ENCODE measurements around the gene PAPOLG. TPM values are rescaled to one million over a fixed set of nuclear protein-coding genes. Genes with fewer than 3 reads are reported as not detected.

Gene PAPOLG
- polyA plus RNA-seq: 1 to 10 TPM; 3.2 to 3.9 TPM

DNA sequence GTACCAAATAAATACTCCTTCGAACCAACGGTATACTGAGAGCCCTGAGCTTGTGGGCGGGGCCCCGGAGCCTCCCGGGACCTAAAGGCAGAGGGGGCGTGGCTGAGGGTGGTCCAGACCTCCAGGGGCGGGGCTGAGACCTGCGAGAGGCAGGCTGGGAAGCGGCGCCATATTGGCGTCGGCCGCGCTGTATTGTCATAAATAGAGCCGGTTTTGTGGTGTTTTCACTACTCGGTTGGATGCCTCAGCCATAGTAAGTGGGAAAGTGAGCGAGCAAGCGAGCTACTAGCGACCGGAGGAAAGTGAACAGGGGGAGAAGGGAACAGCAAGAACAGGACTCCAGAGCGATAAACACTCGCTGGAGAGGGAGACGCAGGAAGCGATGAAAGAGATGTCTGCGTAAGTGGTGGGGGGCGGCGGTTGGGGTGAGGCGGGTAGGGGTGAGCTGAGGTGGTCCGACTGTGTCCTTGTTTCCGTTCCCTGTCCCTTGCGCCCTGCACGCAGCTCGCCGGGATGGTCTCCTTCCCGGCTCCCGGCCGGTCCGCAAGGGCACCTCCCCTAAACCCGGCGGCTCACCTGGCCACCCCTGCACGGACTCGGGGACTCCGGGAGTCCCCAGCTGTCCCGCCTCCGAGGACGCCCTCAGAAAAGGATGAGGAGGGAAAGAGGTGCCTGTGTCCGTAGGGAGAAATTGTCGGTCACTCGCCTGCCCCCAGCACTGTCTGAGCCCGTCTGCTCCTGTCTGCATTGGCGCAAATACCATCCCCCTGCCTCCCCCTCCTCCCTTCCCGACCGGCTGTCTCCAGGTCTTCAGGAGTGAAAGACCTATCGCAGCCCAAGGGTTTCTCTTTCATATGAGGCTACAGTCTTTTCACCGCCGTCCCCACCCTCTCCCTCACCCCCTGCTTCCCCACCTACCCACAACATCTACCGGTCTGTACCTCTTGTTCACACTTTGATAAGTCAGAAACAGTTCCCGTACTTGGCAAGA is at the start of gene PAPOLG:
Gene PAPOLG (plus strand): TSS at position 172 of the 991 bp plus-strand sequence. CDS start 211 bp downstream, at position 383.
- 0 to 1% methylated on average over 56 to 58 of the region's 58 CpGs for WGBS, 2 donors
- Histone ChIP-seq H3K9me3 (ENCODE audit: control insufficient read depth in 2 of 2, insufficient read depth in 1 of 2, low read depth in 1 of 2, low read length in 1 of 2) (no peaks in the 10 kb centered on the region), H3K4me3 (ENCODE audit: low read depth in 1 of 2, low read length in 2 of 2) (peak within 1 kb of the TSS; percentile 86 to 90), H3K36me3 (ENCODE audit: control insufficient read depth in 2 of 2, insufficient read depth in 2 of 2, low read length in 1 of 2) (peaks cover 3% of the 10 kb centered on the region in 2 donors), H3K4me1 (ENCODE audit: control insufficient read depth in 2 of 2, insufficient read depth in 2 of 2, low read length in 1 of 2) (no peaks in the 10 kb centered on the region), H3K27ac (ENCODE audit: low read depth in 2 of 2, low read length in 1 of 2) (peak within 1 kb of the TSS; percentile 92 to 98), H3K27me3 (ENCODE audit: control insufficient read depth in 1 of 2, insufficient read depth in 2 of 2, low read length in 2 of 2) (no peaks in the 10 kb centered on the region)

DNA sequence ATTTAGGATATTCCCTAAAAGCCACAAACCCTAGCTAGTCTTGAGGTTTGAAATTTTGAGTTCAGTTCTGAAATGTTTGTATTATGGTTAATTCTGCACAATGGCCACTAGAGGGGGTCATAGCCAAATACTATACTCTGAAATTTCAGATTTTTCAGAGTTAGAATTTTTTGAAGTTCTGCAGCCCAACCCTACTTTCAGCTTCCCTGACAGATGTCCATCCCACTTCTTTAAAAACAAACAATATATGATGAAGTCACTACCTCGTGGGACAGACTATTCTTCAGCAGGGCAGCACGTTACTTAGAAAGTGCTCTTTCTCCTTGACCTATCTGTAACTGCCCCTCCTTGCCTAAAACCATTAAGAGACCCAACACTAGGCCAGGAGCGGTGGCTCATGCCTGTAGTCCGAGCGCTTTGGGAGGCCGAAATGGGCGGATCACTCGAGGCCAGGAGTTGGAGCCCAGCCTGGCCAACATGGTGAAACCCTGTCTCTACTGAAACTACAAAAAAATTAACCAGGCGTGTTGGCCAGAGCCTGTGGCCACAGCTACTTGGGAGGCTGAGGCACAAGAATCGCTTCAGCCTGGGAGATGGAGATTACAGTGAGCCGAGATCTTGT is 48.2 kb upstream of the PAPOLG start:
- Histone ChIP-seq H3K27me3 (ENCODE audit: control insufficient read depth in 1 of 2, insufficient read depth in 2 of 2, low read length in 2 of 2) (no peaks in the 10 kb centered on the region), H3K9me3 (ENCODE audit: control insufficient read depth in 2 of 2, insufficient read depth in 1 of 2, low read depth in 1 of 2, low read length in 1 of 2) (no peaks in the 10 kb centered on the region), H3K4me3 (ENCODE audit: low read depth in 1 of 2, low read length in 2 of 2) (no peak overlapping the region), H3K27ac (ENCODE audit: low read depth in 2 of 2, low read length in 1 of 2) (no peak overlapping the region), H3K4me1 (ENCODE audit: control insufficient read depth in 2 of 2, insufficient read depth in 2 of 2, low read length in 1 of 2) (no peaks in the 10 kb centered on the region), H3K36me3 (ENCODE audit: control insufficient read depth in 2 of 2, insufficient read depth in 2 of 2, low read length in 1 of 2) (no peaks in the 10 kb centered on the region)
- WGBS, 2 donors: 53 to 55% methylated on average over 11 of the region's 11 CpGs

DNA sequence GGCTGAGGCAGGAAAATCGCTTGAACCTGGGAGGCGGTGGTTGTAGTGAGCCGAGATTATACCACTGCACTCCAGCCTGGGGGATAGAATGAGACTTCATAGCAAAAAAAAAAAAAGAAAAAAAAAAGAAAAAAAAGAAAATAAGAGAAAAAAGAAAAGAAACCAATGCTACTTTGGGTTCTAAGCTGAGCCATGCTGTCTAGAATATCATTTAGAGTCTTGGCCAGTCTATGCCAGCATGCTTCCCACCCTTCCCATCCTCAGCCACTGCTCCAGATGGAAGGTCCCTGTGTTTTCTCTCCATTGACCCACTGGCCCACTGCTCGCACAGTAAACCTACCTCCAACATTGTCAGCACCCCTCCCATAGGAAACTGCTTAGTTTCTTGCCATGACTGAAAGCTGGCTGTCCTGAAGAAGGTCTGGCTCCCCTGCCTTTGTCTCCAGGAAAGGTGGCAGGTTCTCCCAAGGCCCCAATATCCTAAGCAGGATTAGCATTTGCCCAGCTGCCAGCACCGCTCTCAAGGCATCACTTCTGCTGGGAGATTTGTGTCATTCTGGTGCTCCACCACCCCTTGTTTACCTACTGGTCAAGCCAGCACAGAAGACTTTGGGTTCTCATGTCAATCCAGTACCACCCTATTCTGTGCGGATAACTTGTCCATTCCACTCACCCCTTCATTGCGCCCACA is 47.3 kb upstream of the PAPOLG start:
- Histone ChIP-seq H3K4me1 (ENCODE audit: control insufficient read depth in 2 of 2, insufficient read depth in 2 of 2, low read length in 1 of 2) (no peaks in the 10 kb centered on the region), H3K4me3 (ENCODE audit: low read depth in 1 of 2, low read length in 2 of 2) (no peak overlapping the region), H3K9me3 (ENCODE audit: control insufficient read depth in 2 of 2, insufficient read depth in 1 of 2, low read depth in 1 of 2, low read length in 1 of 2) (no peaks in the 10 kb centered on the region), H3K27ac (ENCODE audit: low read depth in 2 of 2, low read length in 1 of 2) (no peak overlapping the region), H3K27me3 (ENCODE audit: control insufficient read depth in 1 of 2, insufficient read depth in 2 of 2, low read length in 2 of 2) (no peaks in the 10 kb centered on the region), H3K36me3 (ENCODE audit: control insufficient read depth in 2 of 2, insufficient read depth in 2 of 2, low read length in 1 of 2) (no peaks in the 10 kb centered on the region)
- WGBS, 2 donors: 93 to 94% methylated on average over 7 of the region's 7 CpGs

DNA sequence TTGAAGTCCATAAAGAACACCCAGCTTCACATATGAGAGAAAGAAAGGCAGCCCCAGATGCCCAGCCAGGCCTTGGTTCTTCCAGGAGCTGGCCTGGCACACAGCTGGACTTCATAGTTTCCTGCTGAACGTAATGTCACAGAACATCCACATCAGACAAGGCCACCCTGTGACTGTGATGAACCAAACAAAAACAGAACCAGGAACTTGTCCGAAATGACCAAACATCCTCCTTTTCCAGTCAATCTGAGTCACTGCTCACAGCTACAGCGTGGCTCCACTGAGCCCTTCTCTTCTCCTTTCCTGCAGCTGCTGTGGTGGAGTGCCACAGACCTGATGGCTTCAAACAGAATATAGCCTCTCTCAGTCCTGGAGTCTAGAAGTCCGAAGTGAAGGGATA is 45.4 kb upstream of the PAPOLG start:
- H3K4me3 ChIP-seq (ENCODE audit: low read depth in 1 of 2, low read length in 2 of 2): no peak overlapping the region
- WGBS, 2 donors: 63 to 71% methylated on average over 4 of the region's 4 CpGs
- H3K27ac ChIP-seq (ENCODE audit: low read depth in 2 of 2, low read length in 1 of 2): no peak overlapping the region
- H3K4me1 ChIP-seq (ENCODE audit: control insufficient read depth in 2 of 2, insufficient read depth in 2 of 2, low read length in 1 of 2): no peaks in the 10 kb centered on the region
- no peaks in the 10 kb centered on the region for H3K27me3 ChIP-seq (ENCODE audit: control insufficient read depth in 1 of 2, insufficient read depth in 2 of 2, low read length in 2 of 2)
- no peaks in the 10 kb centered on the region for H3K9me3 ChIP-seq (ENCODE audit: control insufficient read depth in 2 of 2, insufficient read depth in 1 of 2, low read depth in 1 of 2, low read length in 1 of 2)
- no peaks in the 10 kb centered on the region for H3K36me3 ChIP-seq (ENCODE audit: control insufficient read depth in 2 of 2, insufficient read depth in 2 of 2, low read length in 1 of 2)

DNA sequence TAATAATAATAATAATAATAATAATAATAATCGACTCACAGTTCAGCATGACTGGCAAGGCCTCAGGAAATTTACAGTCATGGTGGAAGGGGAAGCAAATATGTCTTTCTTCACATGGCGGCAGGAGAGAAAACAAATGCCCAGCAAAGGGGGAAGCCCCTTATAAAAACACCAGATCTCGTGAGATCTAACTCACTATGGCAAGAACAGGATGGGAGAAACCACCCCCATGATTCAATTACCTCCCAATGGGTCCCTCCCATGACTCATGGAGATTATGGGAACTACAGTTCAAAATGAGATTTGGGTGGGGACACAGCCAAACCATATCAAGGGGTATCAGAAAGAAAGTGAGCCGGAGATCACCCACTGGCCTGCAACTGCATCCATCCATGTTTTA is 40.5 kb upstream of the PAPOLG start:
- H3K4me1 ChIP-seq (ENCODE audit: control insufficient read depth in 2 of 2, insufficient read depth in 2 of 2, low read length in 1 of 2): peaks cover 0 to 3% of the 10 kb centered on the region in 2 donors
- H3K9me3 ChIP-seq (ENCODE audit: control insufficient read depth in 2 of 2, insufficient read depth in 1 of 2, low read depth in 1 of 2, low read length in 1 of 2): no peaks in the 10 kb centered on the region
- WGBS, 2 donors: 91 to 92% methylated on average over 4 of the region's 4 CpGs
- H3K27ac ChIP-seq (ENCODE audit: low read depth in 2 of 2, low read length in 1 of 2): no peak overlapping the region
- no peak overlapping the region for H3K4me3 ChIP-seq (ENCODE audit: low read depth in 1 of 2, low read length in 2 of 2)
- no peaks in the 10 kb centered on the region for H3K27me3 ChIP-seq (ENCODE audit: control insufficient read depth in 1 of 2, insufficient read depth in 2 of 2, low read length in 2 of 2)
- no peaks in the 10 kb centered on the region for H3K36me3 ChIP-seq (ENCODE audit: control insufficient read depth in 2 of 2, insufficient read depth in 2 of 2, low read length in 1 of 2)

DNA sequence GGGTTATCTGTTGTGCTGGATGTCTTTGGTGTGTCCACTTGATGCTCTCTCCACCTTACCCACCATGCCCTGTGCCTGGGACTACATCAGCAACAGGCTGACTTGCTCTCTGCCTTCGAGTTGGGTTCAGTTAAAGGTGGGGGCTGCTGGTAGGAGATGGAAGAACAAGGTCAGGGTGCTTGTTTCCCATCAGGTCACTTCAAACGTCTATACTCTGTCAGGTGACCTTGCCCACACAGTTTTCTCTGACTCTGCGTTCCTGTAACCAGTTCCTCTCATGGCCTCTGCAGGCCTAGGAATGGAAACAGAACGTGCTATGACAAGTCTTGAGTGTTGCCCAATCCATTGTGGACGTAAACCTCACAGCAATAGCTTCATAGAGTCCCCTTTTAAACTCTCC is 38.4 kb upstream of the PAPOLG start:
- Histone ChIP-seq H3K36me3 (ENCODE audit: control insufficient read depth in 2 of 2, insufficient read depth in 2 of 2, low read length in 1 of 2) (no peaks in the 10 kb centered on the region), H3K27me3 (ENCODE audit: control insufficient read depth in 1 of 2, insufficient read depth in 2 of 2, low read length in 2 of 2) (no peaks in the 10 kb centered on the region), H3K9me3 (ENCODE audit: control insufficient read depth in 2 of 2, insufficient read depth in 1 of 2, low read depth in 1 of 2, low read length in 1 of 2) (no peaks in the 10 kb centered on the region), H3K4me3 (ENCODE audit: low read depth in 1 of 2, low read length in 2 of 2) (no peak overlapping the region), H3K27ac (ENCODE audit: low read depth in 2 of 2, low read length in 1 of 2) (peak overlapping the region; percentile 43 to 81), H3K4me1 (ENCODE audit: control insufficient read depth in 2 of 2, insufficient read depth in 2 of 2, low read length in 1 of 2) (peaks cover 0 to 3% of the 10 kb centered on the region in 2 donors)
- 45 to 55% methylated on average over 5 of the region's 5 CpGs for WGBS, 2 donors

DNA sequence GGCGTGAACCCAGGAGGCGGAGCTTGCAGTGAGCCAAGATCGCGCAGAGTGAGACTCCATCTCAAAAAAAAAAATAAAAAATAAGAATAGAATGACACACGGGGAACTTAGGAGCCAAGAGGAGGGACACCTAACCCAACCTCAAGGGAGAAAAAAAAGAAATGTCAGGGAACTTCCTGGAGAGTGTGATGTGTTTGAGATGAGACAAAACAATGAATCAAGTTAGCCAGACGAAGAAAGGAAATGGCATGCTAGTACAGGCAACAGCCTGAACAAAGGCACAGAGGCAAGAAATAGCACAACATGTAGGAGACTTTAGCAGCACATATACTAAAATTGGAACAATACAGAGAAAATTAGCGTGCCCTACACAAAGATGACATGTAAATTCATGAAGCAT is 36.7 kb upstream of the PAPOLG start:
- Histone ChIP-seq H3K4me3 (ENCODE audit: low read depth in 1 of 2, low read length in 2 of 2) (no peak overlapping the region), H3K27me3 (ENCODE audit: control insufficient read depth in 1 of 2, insufficient read depth in 2 of 2, low read length in 2 of 2) (peaks cover 0 to under 1% of the 10 kb centered on the region in 2 donors), H3K4me1 (ENCODE audit: control insufficient read depth in 2 of 2, insufficient read depth in 2 of 2, low read length in 1 of 2) (peaks cover 0 to 3% of the 10 kb centered on the region in 2 donors), H3K36me3 (ENCODE audit: control insufficient read depth in 2 of 2, insufficient read depth in 2 of 2, low read length in 1 of 2) (no peaks in the 10 kb centered on the region), H3K27ac (ENCODE audit: low read depth in 2 of 2, low read length in 1 of 2) (no peak overlapping the region), H3K9me3 (ENCODE audit: control insufficient read depth in 2 of 2, insufficient read depth in 1 of 2, low read depth in 1 of 2, low read length in 1 of 2) (no peaks in the 10 kb centered on the region)
- 40 to 66% methylated on average over 7 of the region's 7 CpGs for WGBS, 2 donors

DNA sequence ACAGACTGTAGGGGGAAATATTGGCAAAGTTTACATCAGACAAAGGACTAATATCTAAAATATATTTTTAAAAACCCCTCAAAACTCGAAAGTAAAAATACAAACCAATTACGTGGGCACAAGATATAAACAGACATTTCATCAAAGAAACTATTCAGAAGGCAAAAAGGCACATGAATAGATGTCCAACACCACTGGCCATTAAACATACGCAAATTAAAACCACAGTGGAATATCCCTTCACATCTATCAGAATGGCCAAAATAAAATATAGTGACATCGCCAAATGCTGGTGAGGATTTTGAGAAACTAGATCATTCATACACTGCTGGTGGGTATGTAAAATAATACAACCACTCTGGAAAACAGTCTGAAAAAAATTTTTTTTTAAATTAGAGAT is 30.6 kb upstream of the PAPOLG start:
- peaks cover 0 to 2% of the 10 kb centered on the region in 2 donors for H3K27me3 ChIP-seq (ENCODE audit: control insufficient read depth in 1 of 2, insufficient read depth in 2 of 2, low read length in 2 of 2)
- WGBS, 2 donors: 81 to 93% methylated on average over 4 of the region's 4 CpGs

DNA sequence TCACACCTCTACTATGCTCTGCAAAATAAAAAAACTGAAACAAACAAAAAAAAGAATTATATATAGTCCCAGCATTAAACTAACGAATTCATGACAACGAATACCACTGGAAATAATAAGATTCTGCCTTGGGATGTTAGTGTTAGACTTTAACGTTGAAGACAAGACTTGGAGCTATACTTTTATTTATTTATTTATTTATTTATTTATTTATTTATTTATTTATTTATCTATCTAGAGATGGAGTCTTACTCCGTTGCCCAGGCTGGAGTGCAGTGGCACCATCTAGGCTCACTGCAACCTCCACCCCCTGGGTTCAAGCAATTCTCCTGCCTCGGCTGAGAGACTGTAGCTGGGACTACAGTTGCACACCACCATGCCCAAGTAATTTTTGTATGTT is 27.2 kb upstream of the PAPOLG start:
- no peaks in the 10 kb centered on the region for H3K9me3 ChIP-seq (ENCODE audit: control insufficient read depth in 2 of 2, insufficient read depth in 1 of 2, low read depth in 1 of 2, low read length in 1 of 2)
- WGBS, 2 donors: 83 to 90% methylated on average over 5 of the region's 5 CpGs
- no peak overlapping the region for H3K27ac ChIP-seq (ENCODE audit: low read depth in 2 of 2, low read length in 1 of 2)
- H3K4me1 ChIP-seq (ENCODE audit: control insufficient read depth in 2 of 2, insufficient read depth in 2 of 2, low read length in 1 of 2): no peaks in the 10 kb centered on the region
- H3K4me3 ChIP-seq (ENCODE audit: low read depth in 1 of 2, low read length in 2 of 2): no peak overlapping the region
- peaks cover 0 to 2% of the 10 kb centered on the region in 2 donors for H3K27me3 ChIP-seq (ENCODE audit: control insufficient read depth in 1 of 2, insufficient read depth in 2 of 2, low read length in 2 of 2)
- H3K36me3 ChIP-seq (ENCODE audit: control insufficient read depth in 2 of 2, insufficient read depth in 2 of 2, low read length in 1 of 2): no peaks in the 10 kb centered on the region

More for the DNA sequence above, 30.6 kb upstream of the PAPOLG start:
- no peak overlapping the region for H3K27ac ChIP-seq (ENCODE audit: low read depth in 2 of 2, low read length in 1 of 2)
- H3K9me3 ChIP-seq (ENCODE audit: control insufficient read depth in 2 of 2, insufficient read depth in 1 of 2, low read depth in 1 of 2, low read length in 1 of 2): no peaks in the 10 kb centered on the region
- H3K36me3 ChIP-seq (ENCODE audit: control insufficient read depth in 2 of 2, insufficient read depth in 2 of 2, low read length in 1 of 2): no peaks in the 10 kb centered on the region
- H3K4me1 ChIP-seq (ENCODE audit: control insufficient read depth in 2 of 2, insufficient read depth in 2 of 2, low read length in 1 of 2): no peaks in the 10 kb centered on the region
- H3K4me3 ChIP-seq (ENCODE audit: low read depth in 1 of 2, low read length in 2 of 2): no peak overlapping the region

Data from esophagus (tissue), 2 donors.